Activated naive CD4-positive, alpha-beta T cell treated with anti-CD3 and anti-CD28 coated beads, Interleukin-2, amount 50 U/mL, for 16 hours (primary cell): ENCODE measurements around the gene CDC42BPB.

Experiments used
- DNase-seq: peaks from one replicate; pipeline ENCODE4 v3.0.0-alpha.2; 2020

Gene CDC42BPB

DNA sequence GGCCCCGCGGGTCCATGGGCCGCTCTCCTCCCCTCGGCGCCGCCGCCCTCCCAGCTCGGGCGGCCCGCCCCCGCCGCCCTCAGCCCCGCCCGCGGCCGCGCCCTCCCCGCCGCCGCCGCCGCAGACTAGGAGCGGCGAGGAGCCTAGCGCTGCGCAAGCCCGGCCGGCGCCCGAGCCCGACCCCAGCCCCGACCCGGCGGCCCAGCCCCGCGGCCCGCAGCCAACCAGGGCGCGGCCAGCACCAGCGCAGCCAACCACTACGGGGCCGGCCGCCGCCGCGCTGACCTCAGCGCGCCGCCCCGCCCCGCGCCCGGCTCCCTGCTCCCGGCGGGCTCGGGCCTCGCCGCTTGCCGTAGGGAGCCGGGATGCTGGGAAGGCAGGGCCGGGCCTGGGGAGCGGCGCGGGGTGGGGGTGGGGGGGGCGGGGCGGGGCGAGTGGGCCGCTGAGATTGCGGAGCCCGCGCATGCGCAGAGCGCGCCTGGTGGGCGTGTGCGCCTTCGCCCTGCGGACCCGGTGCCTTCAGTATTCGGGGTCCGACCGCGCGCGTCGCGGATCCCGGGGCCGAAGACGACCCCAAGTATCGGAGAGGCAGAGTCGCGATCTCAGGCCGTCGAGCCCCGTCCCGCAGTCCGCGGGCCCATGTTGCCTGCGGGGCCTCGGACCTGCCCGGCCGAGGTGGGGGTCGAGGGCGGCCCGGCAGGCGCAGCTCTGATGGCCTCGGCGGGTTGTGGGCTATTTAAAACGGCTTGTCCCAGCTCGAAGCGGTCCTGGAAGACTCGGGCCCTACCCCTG, at the start of gene CDC42BPB:
CDC42BPB (minus strand) TSS at position 178 of the 792 bp plus-strand sequence. CDS start 376 bp downstream, outside the sequence.
- peak; percentile 50 for DNase-seq

DNA sequence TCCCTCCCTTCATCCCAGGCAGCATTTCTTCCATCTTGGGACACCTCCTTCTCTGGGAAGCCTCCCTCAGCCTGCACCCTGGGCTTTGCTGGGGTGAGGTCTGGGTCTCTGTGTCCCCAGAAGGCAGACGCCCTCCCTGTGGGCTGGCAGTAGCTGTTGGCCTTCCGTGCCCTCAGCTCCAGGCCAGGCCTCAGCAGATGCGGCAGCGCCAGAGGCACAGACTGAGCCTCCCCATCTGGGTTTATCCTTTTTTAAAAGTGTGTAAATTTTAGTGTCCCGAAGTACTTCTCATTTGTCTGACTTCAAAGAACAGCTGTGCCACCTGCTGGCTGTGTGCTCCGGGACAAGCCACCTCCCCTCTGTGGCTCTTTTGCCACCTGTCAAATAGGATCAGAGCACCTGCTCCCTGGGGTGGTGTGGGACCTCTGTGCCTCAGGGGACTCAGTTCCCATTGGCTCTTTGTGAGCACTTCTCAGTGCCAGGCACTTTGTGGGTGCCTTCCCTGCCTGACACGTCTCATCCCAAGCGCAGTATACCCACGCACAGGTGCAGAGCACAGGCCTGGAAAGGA, 48.3 kb upstream of the CDC42BPB start:
- no peak for DNase-seq

DNA sequence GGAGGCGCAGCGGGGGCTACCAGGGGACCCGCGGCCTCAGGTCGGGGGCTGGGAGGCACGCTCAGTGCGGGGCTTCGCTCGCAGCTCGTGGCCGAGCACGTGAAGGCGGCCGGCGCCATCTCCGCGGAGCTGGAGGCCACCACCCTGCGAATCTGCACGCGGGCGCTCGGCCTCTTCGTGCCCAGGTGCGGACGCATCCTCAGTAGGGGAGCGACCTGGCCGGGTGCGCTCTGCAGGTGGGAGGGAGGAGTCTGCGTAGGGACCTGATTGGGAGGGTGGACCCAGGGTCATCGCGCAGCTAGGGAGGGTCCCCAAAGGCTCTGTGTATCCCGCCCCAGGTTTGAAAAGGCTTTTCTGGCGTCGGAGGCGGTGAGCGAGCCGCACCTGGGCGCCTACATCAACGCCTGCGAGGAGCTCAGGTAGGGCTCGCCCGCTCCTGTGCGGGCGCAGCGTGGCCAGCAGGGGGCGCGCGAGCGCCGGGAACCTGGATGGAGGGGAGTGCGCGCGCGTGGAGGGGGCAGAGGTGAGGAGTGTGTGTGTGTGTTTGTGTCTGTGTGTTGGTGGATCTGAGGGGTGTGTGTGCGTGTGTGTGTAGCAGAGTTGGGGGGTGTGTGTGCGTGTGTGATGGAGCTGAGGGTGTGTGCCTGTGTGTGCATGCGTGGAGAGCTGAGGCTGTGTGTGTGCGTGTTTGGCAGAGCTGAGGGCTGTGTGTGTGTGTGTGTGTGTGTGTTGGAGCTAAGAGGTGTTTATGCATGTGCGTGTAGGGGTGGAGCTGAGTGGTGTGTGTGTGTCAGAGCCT, 47.5 kb upstream of the CDC42BPB start:
- DNase-seq = peak; percentile 79

DNA sequence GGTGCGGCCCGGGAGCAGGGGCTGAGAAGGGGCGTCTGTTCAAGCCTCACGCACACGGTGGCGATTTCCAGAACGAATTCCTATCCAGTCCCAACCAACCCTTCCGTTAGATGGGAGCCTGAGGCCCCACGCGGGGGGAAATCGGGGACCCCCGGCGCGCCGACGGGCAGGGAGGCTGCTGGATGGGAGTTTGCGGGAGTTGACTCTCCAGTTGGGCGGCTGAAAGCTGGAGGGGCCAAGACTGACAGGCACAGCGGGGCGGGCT, 47.0 kb upstream of the CDC42BPB start:
- DNase-seq = no peak

DNA sequence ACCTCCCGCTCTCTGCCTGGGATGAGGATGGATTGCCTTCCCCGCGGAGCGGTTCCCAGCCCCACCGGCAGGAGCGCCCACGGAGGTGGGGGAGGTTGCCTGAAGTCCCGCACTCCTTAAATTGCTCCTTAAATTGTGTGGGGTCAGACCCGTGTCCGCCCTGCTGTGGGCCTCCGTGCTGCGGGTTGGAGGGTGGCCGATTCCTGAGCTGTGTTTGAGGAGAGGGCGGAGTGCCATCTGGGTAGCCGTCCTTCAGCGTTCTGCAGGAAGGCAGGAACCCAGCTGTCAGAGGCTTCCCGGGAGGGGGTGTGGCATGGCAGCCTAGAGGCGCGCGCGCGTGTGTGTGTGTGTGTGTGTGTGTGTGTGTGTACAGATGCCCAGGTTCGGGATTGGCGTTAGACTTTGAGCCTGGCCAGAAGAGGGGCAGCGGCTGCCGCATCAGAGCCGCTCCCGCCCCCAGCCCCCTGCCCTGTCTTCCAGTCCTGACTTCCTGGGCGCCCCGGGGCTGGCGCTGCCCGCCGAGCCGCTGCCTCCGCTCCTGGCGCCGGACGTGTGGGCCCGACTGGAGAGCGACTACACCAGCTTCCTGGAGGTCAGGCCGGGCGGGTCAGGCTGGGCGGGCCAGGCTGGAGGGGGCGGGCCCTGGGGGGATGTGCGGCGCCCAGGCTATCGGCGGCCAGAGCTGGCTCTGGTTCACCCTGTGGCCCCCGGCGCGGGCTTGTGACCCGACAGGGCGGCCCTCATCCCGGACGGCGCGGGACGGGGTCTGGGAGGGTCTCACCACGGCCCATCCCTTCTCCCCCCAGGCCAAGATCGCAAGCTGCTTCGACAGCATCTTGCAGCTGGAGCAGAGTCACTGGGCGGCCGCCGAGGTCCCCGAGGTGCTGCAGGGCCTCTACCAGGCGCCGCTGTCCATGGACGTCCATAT, 46.4 kb upstream of the CDC42BPB start:
- no peak for DNase-seq

- DNase-seq = no peak
These were observed 45.4 kb upstream of the CDC42BPB start for GRCh38 chr14:103102689-103103260.

GRCh38 chr14:103101963-103102688, 44.8 kb upstream of the CDC42BPB start:
- no peak for DNase-seq

- no peak for DNase-seq
These were observed 44.1 kb upstream of the CDC42BPB start for GRCh38 chr14:103101257-103101962.

- DNase-seq = no peak
These were observed 43.2 kb upstream of the CDC42BPB start for GRCh38 chr14:103100281-103101121.

- no peak for DNase-seq
These were observed 42.5 kb upstream of the CDC42BPB start for GRCh38 chr14:103099733-103100280.

DNA sequence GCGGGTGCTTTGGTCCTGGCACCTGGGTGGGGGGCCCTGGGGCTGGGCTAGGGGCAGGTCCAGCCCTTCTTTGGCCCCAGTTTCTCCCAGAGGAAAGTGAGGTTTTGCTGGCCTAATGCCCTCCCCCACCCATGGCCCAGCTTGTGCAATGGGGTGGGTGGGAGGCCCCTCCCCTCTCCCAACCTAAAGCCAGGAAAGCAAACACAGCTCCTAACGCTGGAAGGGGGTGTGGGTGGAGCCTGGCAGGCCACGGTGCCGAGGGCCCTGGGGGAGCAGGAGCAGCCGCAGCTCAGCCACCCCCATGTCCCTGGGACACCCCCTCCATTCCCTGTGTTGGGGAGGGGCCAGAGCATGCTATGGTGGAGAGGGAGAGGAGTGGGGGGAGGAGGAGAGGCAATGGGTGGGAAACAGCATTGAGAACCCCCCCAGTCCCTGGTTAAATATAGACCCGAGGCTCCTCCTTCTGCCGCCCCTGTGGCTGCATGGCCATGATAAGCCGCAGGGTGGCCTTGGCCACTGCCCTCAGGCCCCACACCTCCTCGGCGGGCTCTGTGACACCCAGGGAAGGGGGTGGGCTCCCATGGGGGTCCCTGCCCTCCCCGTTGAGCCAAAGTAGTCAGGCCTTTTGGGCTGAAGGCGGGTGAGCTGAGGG, 41.9 kb upstream of the CDC42BPB start:
- DNase-seq = no peak

GRCh38 chr14:103097994-103098957, 40.9 kb upstream of the CDC42BPB start:
- no peak for DNase-seq

DNA sequence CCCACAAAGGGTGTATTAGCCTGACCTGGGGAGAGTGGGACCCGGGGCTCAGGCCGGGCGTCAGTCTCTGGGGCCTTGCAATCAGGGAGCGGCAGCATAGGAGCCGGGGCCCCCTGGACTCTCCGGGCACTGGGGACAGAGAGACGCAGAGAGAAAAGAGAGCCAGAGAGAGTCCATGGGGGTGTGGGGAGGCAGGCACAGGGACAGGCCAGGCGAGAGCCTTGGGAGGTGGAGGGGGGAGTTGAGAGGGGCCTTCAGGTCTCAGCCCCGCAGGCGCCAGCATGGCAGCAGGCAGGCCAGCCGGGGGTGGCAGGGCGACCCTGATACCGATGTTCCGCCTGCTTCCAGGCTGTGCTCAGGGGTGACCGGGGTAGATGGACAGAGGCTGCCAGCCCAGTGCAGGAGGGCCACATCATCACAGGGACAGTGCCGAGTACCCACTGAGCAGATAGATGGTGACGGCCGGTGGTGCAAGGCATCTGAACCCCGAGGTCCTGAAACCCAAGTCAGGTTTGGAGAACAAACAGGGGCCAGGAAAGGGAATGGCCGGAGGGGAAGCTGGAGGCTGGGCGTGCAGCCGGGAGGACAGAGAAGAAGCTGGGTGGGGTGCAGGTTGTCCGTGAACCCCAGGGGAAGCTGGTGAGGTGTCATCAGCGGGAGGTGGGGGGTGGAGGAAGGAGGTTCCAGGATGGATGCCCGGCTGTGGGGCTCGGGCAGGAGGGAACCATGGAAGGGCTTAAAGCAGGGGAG, 40.1 kb upstream of the CDC42BPB start:
- DNase-seq = no peak

DNA sequence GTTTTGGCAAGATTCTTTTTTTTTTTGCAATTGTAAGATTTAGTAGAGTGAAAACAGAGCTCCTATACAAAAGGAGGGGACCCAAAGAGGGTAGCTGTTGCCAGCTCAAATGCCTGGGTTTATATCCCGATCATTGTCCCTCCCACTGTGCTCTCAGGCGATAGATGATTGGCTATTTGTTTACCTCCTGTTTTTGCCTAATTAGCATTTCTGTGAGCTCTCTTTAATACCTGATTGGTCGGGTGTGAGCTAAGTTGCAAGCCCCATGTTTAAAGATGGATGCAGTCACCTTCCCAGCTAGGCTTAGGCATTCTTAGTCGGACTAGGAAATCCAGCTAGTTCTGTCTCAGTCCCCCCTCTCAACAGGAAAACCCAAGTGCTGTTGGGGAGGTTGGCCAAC, 39.0 kb upstream of the CDC42BPB start:
- no peak for DNase-seq

GRCh38 chr14:103095210-103095778, 37.9 kb upstream of the CDC42BPB start:
- no peak for DNase-seq

DNA sequence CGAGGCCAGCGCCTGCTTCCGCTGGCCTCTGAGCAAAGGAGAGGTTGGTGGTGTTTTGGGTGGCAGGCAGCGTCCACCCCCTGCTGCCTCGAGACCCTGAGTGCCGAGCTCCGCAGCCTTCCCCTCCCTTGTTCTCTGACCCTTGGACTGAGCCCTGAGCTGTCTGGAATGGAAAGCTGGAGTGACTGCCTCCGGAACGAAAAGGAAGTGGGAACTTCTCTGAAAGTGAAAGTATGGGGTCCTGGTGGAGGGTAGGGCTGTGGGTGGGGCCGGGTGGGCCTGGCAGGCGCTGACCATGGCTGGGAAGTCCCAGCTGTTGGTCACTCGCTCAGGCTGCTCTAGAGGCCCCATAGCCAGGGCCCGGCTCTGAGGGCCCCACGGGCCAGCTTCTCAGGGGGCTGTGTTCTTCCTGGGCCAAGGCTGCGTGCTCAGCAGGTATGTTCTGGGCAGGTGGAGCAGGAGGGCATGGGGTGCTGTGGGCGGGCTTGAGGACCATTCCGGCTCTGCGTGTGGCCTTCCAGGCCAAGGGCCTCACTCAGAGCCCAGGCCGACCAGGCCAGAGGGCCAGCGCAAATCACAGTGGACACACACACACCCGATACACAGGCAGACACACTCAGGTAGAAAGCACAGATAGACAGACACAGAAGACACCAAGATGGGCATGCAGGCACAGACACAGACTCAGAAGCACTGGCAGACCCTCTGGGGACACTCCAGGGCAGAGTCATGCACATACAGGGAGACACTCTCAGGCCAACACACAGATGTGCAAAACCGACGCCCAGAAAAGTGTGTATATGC, 37.3 kb upstream of the CDC42BPB start, which contains the start of gene EXOC3L4:
EXOC3L4 (plus strand) TSS at position 320 of the 804 bp plus-strand sequence. CDS start 5,495 bp downstream, outside the sequence.
- no peak for DNase-seq
